Activated naive CD8-positive, alpha-beta T cell treated with anti-CD3 and anti-CD28 coated beads, Interleukin-2, amount 10 ng/mL, durations not matched to agents 7 days and 5 days (primary cell): Measurements from ENCODE around the gene GIMAP5. TPM values are rescaled to one million over a fixed set of nuclear protein-coding genes. Genes with fewer than 3 reads are reported as not detected.
A peak's percentile ranks its signal among the peaks of the same experiment; 100 is the strongest.

ENCODE experiments used
- ATAC-seq: fragments of 150-1000 bp; cut with Tn5 transposase; one replicate; pipeline ENCODE4 v1.10.0; 2021; ENCODE audit warnings: low read depth, moderate library complexity
- POLR2A ChIA-PET: fragments of 350-600 bp; sonication (Branson Sonifier 250); formaldehyde crosslinking; loops from one replicate; lab custom pipeline; 2021; ENCODE audit warnings: antibody characterized with exemption; lab: Charles Lee
- DNase-seq: peaks from one replicate; pipeline ENCODE4 v3.0.0; 2021
- H3K27ac Mint-ChIP-seq: one replicate; pipeline ENCODE4 v1.8.0; 2022; ENCODE audit warnings: mild to moderate bottlenecking, mixed read lengths
- H3K27me3 Mint-ChIP-seq: one replicate; pipeline ENCODE4 v1.8.0; 2022; ENCODE audit warnings: mild to moderate bottlenecking, moderate library complexity, mixed read lengths
- H3K36me3 Mint-ChIP-seq: one replicate; pipeline ENCODE4 v1.8.0; 2021; ENCODE audit warnings: mild to moderate bottlenecking, mixed read lengths
- H3K4me1 Mint-ChIP-seq: one replicate; pipeline ENCODE4 v1.8.0; 2021; ENCODE audit warnings: mixed read lengths
- H3K4me3 Mint-ChIP-seq: one replicate; pipeline ENCODE4 v1.8.0; 2022; ENCODE audit warnings: mild to moderate bottlenecking, moderate library complexity, mixed read lengths
- H3K9me3 Mint-ChIP-seq: one replicate; pipeline ENCODE4 v1.8.0; 2021; ENCODE audit warnings: mixed read lengths
- total RNA-seq, 2 experiments: library from RNA; stranded (reverse); gene quantifications; one replicate each; pipeline ENCODE4 v1.2.3, GENCODE V29; 2021

GIMAP5 gene
- 100 to 1,000 TPM; 112 to 123 TPM for total RNA-seq

GRCh38 chr7:150737265-150738055 lies at the start of gene GIMAP5:
GIMAP5 (plus strand) TSS chr7:150737418; CDS start chr7:150740885, 3,467 bp downstream.
- peaks cover 42% of the 10 kb centered on the region for H3K36me3 Mint-ChIP-seq
- H3K9me3 Mint-ChIP-seq = no peaks in the 10 kb centered on the region
- DNase-seq (peak; percentile 67), ATAC-seq (peak; percentile 77)
- POLR2A ChIA-PET = interaction anchor here (0.6 to 5.5 kb wide), 19 partner anchors 9 to 566 kb away, joined by 3 to 35 read pairs (median 8); partner anchors contain the start of genes GIMAP1, GIMAP2, GIMAP4 and GIMAP6
- H3K27me3 Mint-ChIP-seq = no peaks in the 10 kb centered on the region
- H3K4me3 Mint-ChIP-seq = peak within 1 kb of the TSS; percentile 98
- peaks cover 72% of the 10 kb centered on the region for H3K4me1 Mint-ChIP-seq
- peak within 1 kb of the TSS; percentile 98 for H3K27ac Mint-ChIP-seq

- Mint-ChIP-seq H3K27me3 (no peaks in the 10 kb centered on the region), H3K27ac (peak overlapping the region; percentile 79), H3K36me3 (peaks cover 76% of the 10 kb centered on the region), H3K9me3 (peaks cover 19% of the 10 kb centered on the region), H3K4me3 (peak overlapping the region; percentile 98), H3K4me1 (peaks cover 48% of the 10 kb centered on the region)
- no peak for DNase-seq
- no peak for ATAC-seq
- POLR2A ChIA-PET = interaction anchor here (1.1 to 2.9 kb wide), 3 partner anchors 27 to 67 kb away, joined by 3 to 11 read pairs (median 4); partner anchors contain the start of gene GIMAP1
These were observed 48.6 kb upstream of the GIMAP5 start for GRCh38 chr7:150688630-150689029.

GRCh38 chr7:150695654-150696053 lies 41.6 kb upstream of the GIMAP5 start:
- POLR2A ChIA-PET = no interaction called here
- ATAC-seq (no peak), DNase-seq (no peak)
- Mint-ChIP-seq H3K27ac (peak overlapping the region; percentile 54), H3K27me3 (no peaks in the 10 kb centered on the region), H3K9me3 (peaks cover 46% of the 10 kb centered on the region), H3K36me3 (peaks cover 74% of the 10 kb centered on the region), H3K4me1 (peaks cover 18% of the 10 kb centered on the region), H3K4me3 (no peak overlapping the region)

GRCh38 chr7:150703209-150703608 lies 34.0 kb upstream of the GIMAP5 start:
- Mint-ChIP-seq H3K4me3 (no peak overlapping the region), H3K9me3 (peaks cover 41% of the 10 kb centered on the region), H3K27me3 (no peaks in the 10 kb centered on the region), H3K4me1 (peaks cover 4% of the 10 kb centered on the region), H3K36me3 (peaks cover 62% of the 10 kb centered on the region), H3K27ac (no peak overlapping the region)
- POLR2A ChIA-PET = interaction anchor here (1.7 kb wide), 1 partner anchor 12 kb away, joined by 5 read pairs; no protein-coding TSS in a partner anchor
- no peak for DNase-seq
- no peak for ATAC-seq

- DNase-seq = no peak
- Mint-ChIP-seq H3K27me3 (no peaks in the 10 kb centered on the region), H3K27ac (peak overlapping the region; percentile 87), H3K4me3 (peak overlapping the region; percentile 84), H3K4me1 (peaks cover 38% of the 10 kb centered on the region), H3K9me3 (peaks cover 18% of the 10 kb centered on the region), H3K36me3 (peaks cover 52% of the 10 kb centered on the region)
- peak; percentile 32 for ATAC-seq
- POLR2A ChIA-PET = interaction anchor here (1.0 to 4.2 kb wide), 17 partner anchors 12 to 266 kb away, joined by 3 to 33 read pairs (median 9); partner anchors contain the start of genes GIMAP2, GIMAP5 and GIMAP7
These were observed 21.9 kb upstream of the GIMAP5 start for GRCh38 chr7:150715293-150715692.

GRCh38 chr7:150715738-150716137 lies 21.5 kb upstream of the GIMAP5 start:
- ATAC-seq (no peak), DNase-seq (no peak)
- Mint-ChIP-seq H3K4me3 (peak overlapping the region; percentile 84), H3K27ac (peak overlapping the region; percentile 87), H3K36me3 (peaks cover 54% of the 10 kb centered on the region), H3K9me3 (peaks cover 18% of the 10 kb centered on the region), H3K4me1 (peaks cover 38% of the 10 kb centered on the region), H3K27me3 (no peaks in the 10 kb centered on the region)
- POLR2A ChIA-PET = interaction anchor here (0.5 to 4.2 kb wide), 29 partner anchors 12 to 267 kb away, joined by 3 to 37 read pairs (median 5); partner anchors contain the start of genes GIMAP2, GIMAP5, GIMAP6 and GIMAP7

- Mint-ChIP-seq H3K4me1 (peaks cover 43% of the 10 kb centered on the region), H3K4me3 (peak within 1 kb of the TSS; percentile 84), H3K27me3 (no peaks in the 10 kb centered on the region)
These were observed 20.9 kb upstream of the GIMAP5 start, which contains the start of gene GIMAP1 for GRCh38 chr7:150716368-150716767. GIMAP1 (plus strand) TSS chr7:150716613; CDS start chr7:150719048, 2,435 bp downstream.

GRCh38 chr7:150716939-150717338 lies 20.3 kb upstream of the GIMAP5 start:
- peaks cover 66% of the 10 kb centered on the region for H3K36me3 Mint-ChIP-seq
- H3K9me3 Mint-ChIP-seq = peaks cover 18% of the 10 kb centered on the region
- H3K4me1 Mint-ChIP-seq = peaks cover 45% of the 10 kb centered on the region
- POLR2A ChIA-PET = interaction anchor here (0.6 to 4.2 kb wide), 18 partner anchors 8 to 284 kb away, joined by 3 to 37 read pairs (median 8); partner anchors contain the start of genes GIMAP2, GIMAP5 and GIMAP7
- ATAC-seq = no peak
- H3K27ac Mint-ChIP-seq = peak overlapping the region; percentile 87
- no peaks in the 10 kb centered on the region for H3K27me3 Mint-ChIP-seq
- peak overlapping the region; percentile 84 for H3K4me3 Mint-ChIP-seq
- no peak for DNase-seq

More at GRCh38 chr7:150716368-150716767, 20.9 kb upstream of the GIMAP5 start, which contains the start of gene GIMAP1:
- H3K9me3 Mint-ChIP-seq = peaks cover 18% of the 10 kb centered on the region
- peak within 1 kb of the TSS; percentile 87 for H3K27ac Mint-ChIP-seq
- POLR2A ChIA-PET = interaction anchor here (0.5 to 4.2 kb wide), 30 partner anchors 13 to 267 kb away, joined by 3 to 37 read pairs (median 5); partner anchors contain the start of genes GIMAP2, GIMAP5, GIMAP6 and GIMAP7
- ATAC-seq (peak; percentile 76), DNase-seq (no peak)
- H3K36me3 Mint-ChIP-seq = peaks cover 60% of the 10 kb centered on the region

GRCh38 chr7:150717814-150718420 lies 19.3 kb upstream of the GIMAP5 start:
- H3K4me1 Mint-ChIP-seq = peaks cover 53% of the 10 kb centered on the region
- H3K4me3 Mint-ChIP-seq = peak overlapping the region; percentile 84

GRCh38 chr7:150719436-150719835 lies 17.8 kb upstream of the GIMAP5 start:
- H3K27me3 Mint-ChIP-seq = no peaks in the 10 kb centered on the region
- ATAC-seq = no peak
- no peak for DNase-seq
- H3K36me3 Mint-ChIP-seq = peaks cover 73% of the 10 kb centered on the region
- peaks cover 6% of the 10 kb centered on the region for H3K9me3 Mint-ChIP-seq
- POLR2A ChIA-PET = interaction anchor here (0.8 kb wide), 1 partner anchor 90 kb away, joined by 3 read pairs; no protein-coding TSS in a partner anchor
- H3K27ac Mint-ChIP-seq = peak overlapping the region; percentile 78
- peak overlapping the region; percentile 84 for H3K4me3 Mint-ChIP-seq
- H3K4me1 Mint-ChIP-seq = peaks cover 62% of the 10 kb centered on the region

More at GRCh38 chr7:150717814-150718420, 19.3 kb upstream of the GIMAP5 start:
- DNase-seq (no peak), ATAC-seq (no peak)
- Mint-ChIP-seq H3K27ac (peak overlapping the region; percentile 87), H3K27me3 (no peaks in the 10 kb centered on the region), H3K9me3 (peaks cover 11% of the 10 kb centered on the region), H3K36me3 (peaks cover 68% of the 10 kb centered on the region)
- POLR2A ChIA-PET = interaction anchor here (0.7 to 4.2 kb wide), 16 partner anchors 10 to 285 kb away, joined by 3 to 37 read pairs (median 6); partner anchors contain the start of genes GIMAP2, GIMAP4, GIMAP5 and GIMAP6

- POLR2A ChIA-PET = interaction anchor here (1.1 to 4.2 kb wide), 2 partner anchors 12 to 205 kb away, joined by 5 to 23 read pairs; partner anchors contain the start of gene GIMAP7
- Mint-ChIP-seq H3K36me3 (peaks cover 79% of the 10 kb centered on the region), H3K27ac (peak overlapping the region; percentile 78), H3K27me3 (no peaks in the 10 kb centered on the region), H3K4me3 (peak overlapping the region; percentile 84), H3K4me1 (peaks cover 58% of the 10 kb centered on the region), H3K9me3 (peaks cover 6% of the 10 kb centered on the region)
- no peak for DNase-seq
- ATAC-seq = no peak
These were observed 17.0 kb upstream of the GIMAP5 start for GRCh38 chr7:150719960-150720891.

- H3K27me3 Mint-ChIP-seq = no peaks in the 10 kb centered on the region
- peaks cover 89% of the 10 kb centered on the region for H3K36me3 Mint-ChIP-seq
- peaks cover 14% of the 10 kb centered on the region for H3K9me3 Mint-ChIP-seq
- POLR2A ChIA-PET = interaction anchor here (4.2 kb wide), 1 partner anchor 10 kb away, joined by 23 read pairs; no protein-coding TSS in a partner anchor
- peak overlapping the region; percentile 39 for H3K27ac Mint-ChIP-seq
- ATAC-seq (peak; percentile 13), DNase-seq (no peak)
- H3K4me3 Mint-ChIP-seq = peak overlapping the region; percentile 61
- peaks cover 57% of the 10 kb centered on the region for H3K4me1 Mint-ChIP-seq
These were observed 15.2 kb upstream of the GIMAP5 start for GRCh38 chr7:150721970-150722373.
